SK-N-SH treated with all-trans-retinoic acid at 6 μM for 48 hours (cell line): ENCODE measurements around the gene CTRB1.

ENCODE experiments used
- ARNTL ChIP-seq: fragments of 450-650 bp; formaldehyde crosslinking; IDR thresholded peaks from 2 replicates; pipeline ENCODE4 v1.5.0; 2020; ENCODE audit warnings: low read depth, mild to moderate bottlenecking, moderate library complexity, borderline replicate concordance
- BACH2 ChIP-seq: fragments of 250-450 bp; sonication (Bioruptor Pico); IDR thresholded peaks from 2 replicates; pipeline ENCODE4 v1.9.0; 2021; ENCODE audit warnings: mild to moderate bottlenecking, borderline replicate concordance
- GLIS3 ChIP-seq: fragments of 250-450 bp; sonication (Bioruptor Pico); IDR thresholded peaks from 2 replicates; pipeline ENCODE4 v1.5.0; 2020; ENCODE audit warnings: mild to moderate bottlenecking, moderate library complexity
- ISL1 ChIP-seq: fragments of 250-450 bp; sonication (Bioruptor Pico); IDR thresholded peaks from 2 replicates; pipeline ENCODE4 v2.1.2; 2022; ENCODE audit warnings: mild to moderate bottlenecking, moderate library complexity
- OSR1 ChIP-seq: fragments of 250-450 bp; sonication (Bioruptor Pico); IDR thresholded peaks from 2 replicates; pipeline ENCODE4 v1.8.0; 2022; ENCODE audit warnings: moderate library complexity, mild to moderate bottlenecking, inconsistent platforms
- PATZ1 ChIP-seq: fragments of 250-450 bp; sonication (Bioruptor Pico); IDR thresholded peaks from 2 replicates; pipeline ENCODE4 v1.8.0; 2020; ENCODE audit warnings: mild to moderate bottlenecking, moderate library complexity, borderline replicate concordance
- POU6F1 ChIP-seq: fragments of 250-450 bp; sonication (Bioruptor Pico); IDR thresholded peaks from 2 replicates; pipeline ENCODE4 v1.8.0; 2021; ENCODE audit warnings: low read depth, mild to moderate bottlenecking, moderate library complexity, borderline replicate concordance
- SNAI2 ChIP-seq: fragments of 250-450 bp; sonication (Bioruptor Pico); IDR thresholded peaks from 2 replicates; pipeline ENCODE4 v1.5.0; 2020; ENCODE audit warnings: mild to moderate bottlenecking, moderate library complexity
- TCF4 ChIP-seq: fragments of 250-450 bp; sonication (Bioruptor Pico); IDR thresholded peaks from 2 replicates; pipeline ENCODE4 v1.8.0; 2021; ENCODE audit warnings: mild to moderate bottlenecking, moderate library complexity, borderline replicate concordance
- ZNF70 ChIP-seq: fragments of 450-650 bp; formaldehyde crosslinking; IDR thresholded peaks from 2 replicates; pipeline ENCODE4 v1.5.0; 2020; ENCODE audit warnings: mild to moderate bottlenecking, moderate library complexity
- TF ChIP-seq, protein P1 (sequence below): fragments of 250-450 bp; sonication (Bioruptor Pico); IDR thresholded peaks from 2 replicates; pipeline ENCODE4 v1.5.1; 2020; ENCODE audit warnings: low read depth, mild to moderate bottlenecking, moderate library complexity

GRCh38 chr16:75261590-75262078 lies 42.8 kb downstream of the CTRB1 start:
- TF ChIP-seq SNAI2 (CRISPR knock-in tag) (no peak), GLIS3 (CRISPR knock-in tag) (no peak), TCF4 (CRISPR knock-in tag) (no peak), ZNF70 (no peak), BACH2 (CRISPR knock-in tag) (no peak), ISL1 (no peak), ARNTL (CRISPR knock-in tag) (no peak), OSR1 (CRISPR knock-in tag) (no peak), PATZ1 (CRISPR knock-in tag) (no peak), POU6F1 (no peak)
- TF ChIP-seq, protein P1, sequence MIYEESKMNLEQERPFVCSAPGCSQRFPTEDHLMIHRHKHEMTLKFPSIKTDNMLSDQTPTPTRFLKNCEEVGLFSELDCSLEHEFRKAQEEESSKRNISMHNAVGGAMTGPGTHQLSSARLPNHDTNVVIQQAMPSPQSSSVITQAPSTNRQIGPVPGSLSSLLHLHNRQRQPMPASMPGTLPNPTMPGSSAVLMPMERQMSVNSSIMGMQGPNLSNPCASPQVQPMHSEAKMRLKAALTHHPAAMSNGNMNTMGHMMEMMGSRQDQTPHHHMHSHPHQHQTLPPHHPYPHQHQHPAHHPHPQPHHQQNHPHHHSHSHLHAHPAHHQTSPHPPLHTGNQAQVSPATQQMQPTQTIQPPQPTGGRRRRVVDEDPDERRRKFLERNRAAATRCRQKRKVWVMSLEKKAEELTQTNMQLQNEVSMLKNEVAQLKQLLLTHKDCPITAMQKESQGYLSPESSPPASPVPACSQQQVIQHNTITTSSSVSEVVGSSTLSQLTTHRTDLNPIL (CRISPR knock-in tag), result no peak
